GM12878 (cell line): Measurements from ENCODE around the gene CFAP53. TPM values are rescaled to one million over a fixed set of nuclear protein-coding genes. Genes with fewer than 3 reads are reported as not detected.
A peak's percentile ranks its signal among the peaks of the same experiment; 100 is the strongest.

ENCODE experiments used
- ATAC-seq: fragments of 200-7000 bp; cut with Tn5 transposase; 3 replicates; pipeline ENCODE4 v1.9.1; 2020; ENCODE audit warnings: mild to moderate bottlenecking, moderate library complexity
- Bru-seq: library from RNA; stranded (reverse); fragments of 400-500 nt; gene quantifications from one replicate; lab custom pipeline; 2021; lab: Mats Ljungman, UMichigan
- BruChase-seq, 2 experiments: library from RNA; stranded (reverse); fragments of 400-500 nt; gene quantifications; one replicate each; lab custom pipeline; 2021; lab: Mats Ljungman, UMichigan
- BruUV-seq: library from RNA; stranded (reverse); fragments of 400-500 nt; replicated peaks from 2 replicates; lab custom pipeline; 2021; lab: Mats Ljungman, UMichigan
- CTCF ChIA-PET: fragments of 300-600 bp; sonication (Branson Sonifier 250); formaldehyde crosslinking; extraction: SDS; loops from one replicate; lab custom pipeline; 2021; ENCODE audit warnings: inconsistent platforms; lab: Yijun Ruan, JAX
- POLR2A ChIA-PET: fragments of 350-600 bp; formaldehyde crosslinking; extraction: SDS; loops from one replicate; lab custom pipeline; 2021; ENCODE audit warnings: inconsistent platforms; lab: Charles Lee
- RAD21 ChIA-PET: fragments of 300-600 bp; sonication (Branson Sonifier 250); formaldehyde crosslinking; loops from one replicate; lab custom pipeline; 2023; ENCODE audit warnings: antibody characterized with exemption; ENCODE audit not compliant: unreplicated experiment; lab: Charles Lee
- SMC1A ChIA-PET: fragments of 300-600 bp; sonication (Branson Sonifier 250); formaldehyde crosslinking; loops from one replicate; lab custom pipeline; 2023; ENCODE audit not compliant: unreplicated experiment, uncharacterized antibody; lab: Charles Lee
- DNase-seq: peaks from one replicate; pipeline ENCODE4 v3.0.0-alpha.2; 2011; ENCODE audit warnings: low read depth, low spot score
- FAIRE-seq: peaks from 3 replicates; lab custom pipeline; 2011; peaks lifted over from hg19 to GRCh38; lab: Jason Lieb, UNC
- H2AFZ ChIP-seq: 2 replicates; pipeline ENCODE4 v1.6.0; 2011; ENCODE audit warnings: low read depth, low read length, control low read depth; ENCODE audit not compliant: control insufficient read depth
- H3K27ac ChIP-seq: 2 replicates; pipeline ENCODE4 v1.5.1; 2011; ENCODE audit warnings: control low read depth; ENCODE audit not compliant: control insufficient read depth, insufficient read depth
- H3K27me3 ChIP-seq, 2 experiments: replicated peaks in 1 of 2; 2 replicates each; pipeline versions ENCODE4 v1.6.0 to v1.6.1; 2011; ENCODE audit warnings: low read length in 1 of 2; ENCODE audit not compliant: control insufficient read depth in 2 of 2, insufficient read depth in 2 of 2
- H3K36me3 ChIP-seq, 2 experiments: 2 replicates each; pipeline ENCODE4 v1.5.1; 2011; ENCODE audit warnings: low read length in 1 of 2; ENCODE audit not compliant: control insufficient read depth in 2 of 2, insufficient read depth in 2 of 2
- H3K4me1 ChIP-seq: 2 replicates; pipeline ENCODE4 v1.6.1; 2011; ENCODE audit warnings: mild to moderate bottlenecking, low read length, moderate library complexity, mixed read lengths; ENCODE audit not compliant: control insufficient read depth, insufficient read depth
- H3K4me2 ChIP-seq: 2 replicates; pipeline ENCODE4 v1.6.0; 2011; ENCODE audit warnings: control low read depth; ENCODE audit not compliant: control insufficient read depth, insufficient read depth
- H3K4me3 ChIP-seq: fragments of 200-600 bp; sonication (generic); 2 replicates; pipeline ENCODE4 v1.5.1; 2016
- H3K79me2 ChIP-seq: 2 replicates; pipeline ENCODE4 v1.6.0; 2011; ENCODE audit warnings: low read length; ENCODE audit not compliant: control insufficient read depth, insufficient read depth
- H3K9ac ChIP-seq: 2 replicates; pipeline ENCODE4 v1.8.0; 2011; ENCODE audit warnings: low read length, control low read depth, mixed read lengths; ENCODE audit not compliant: control insufficient read depth, insufficient read depth
- H3K9me3 ChIP-seq: replicated peaks from 3 replicates; pipeline ENCODE4 v1.5.1; 2011; ENCODE audit warnings: mild to moderate bottlenecking, low read length; ENCODE audit not compliant: control insufficient read depth, insufficient read depth
- H4K20me1 ChIP-seq: 2 replicates; pipeline ENCODE4 v1.6.0; 2011; ENCODE audit not compliant: control insufficient read depth, insufficient read depth
- ATF3 ChIP-seq: IDR thresholded peaks from 2 replicates; pipeline ENCODE4 v1.6.1; 2011; ENCODE audit warnings: low read depth, mild to moderate bottlenecking, low read length, moderate library complexity, borderline replicate concordance; ENCODE audit errors: extremely low read depth
- BHLHE40 ChIP-seq, 2 experiments: fragments of 450-650 bp in 1 of 2; IDR thresholded peaks; 2 replicates each; pipeline ENCODE4 v1.6.1; 2011 to 2017; ENCODE audit warnings: low read depth in 2 of 2, borderline replicate concordance in 1 of 2, improper control_type of control experiment in 1 of 2, low read length in 1 of 2, mild to moderate bottlenecking in 1 of 2
- ETV6 ChIP-seq, 2 experiments: fragments of 450-650 bp in 1 of 2; IDR thresholded peaks in 1 of 2; conservative IDR thresholded peaks in 1 of 2; 2 replicates each; pipeline ENCODE4 v1.6.1; 2014; ENCODE audit warnings: antibody characterized with exemption in 1 of 2, borderline replicate concordance in 1 of 2, low read depth in 1 of 2, mild to moderate bottlenecking in 1 of 2, moderate library complexity in 1 of 2
- MEF2A ChIP-seq: IDR thresholded peaks from 2 replicates; pipeline ENCODE4 v1.6.1; 2011; ENCODE audit warnings: low read depth, mild to moderate bottlenecking, low read length, moderate library complexity; ENCODE audit not compliant: insufficient read depth
- PAX8 ChIP-seq: fragments of 450-650 bp; IDR thresholded peaks from 2 replicates; pipeline ENCODE4 v1.6.1; 2017; ENCODE audit warnings: mild to moderate bottlenecking, moderate library complexity
- PML ChIP-seq: IDR thresholded peaks from 2 replicates; pipeline ENCODE4 v1.6.1; 2012; ENCODE audit warnings: low read length, inconsistent platforms
- RAD51 ChIP-seq: fragments of 450-650 bp; IDR thresholded peaks from 2 replicates; pipeline ENCODE4 v1.6.1; 2016; ENCODE audit warnings: moderate library complexity, mild to moderate bottlenecking, inconsistent platforms
- RBBP5 ChIP-seq: fragments of 200-600 bp; sonication (generic); conservative IDR thresholded peaks from 2 replicates; pipeline ENCODE4 v1.6.1; 2016
- RUNX3 ChIP-seq: IDR thresholded peaks from 2 replicates; pipeline ENCODE4 v1.6.1; 2012; ENCODE audit warnings: low read length, inconsistent platforms
- TCF7 ChIP-seq: IDR thresholded peaks from 2 replicates; pipeline ENCODE4 v1.6.1; 2014; ENCODE audit warnings: antibody characterized with exemption, borderline replicate concordance
- YY1 ChIP-seq: IDR thresholded peaks from 2 replicates; pipeline ENCODE4 v1.6.1; 2011; ENCODE audit warnings: low read depth, mild to moderate bottlenecking, low read length
- ZBTB11 ChIP-seq: fragments of 450-650 bp; formaldehyde crosslinking; IDR thresholded peaks from 2 replicates; pipeline ENCODE4 v1.5.0; 2022; ENCODE audit warnings: mild to moderate bottlenecking, missing genetic modification characterization
- ZNF217 ChIP-seq: fragments of 450-650 bp; IDR thresholded peaks from 2 replicates; pipeline ENCODE4 v1.6.1; 2017; ENCODE audit warnings: antibody characterized with exemption, mild to moderate bottlenecking
- ZSCAN29 ChIP-seq: fragments of 450-650 bp; IDR thresholded peaks from 2 replicates; pipeline ENCODE4 v1.6.1; 2017; ENCODE audit warnings: mild to moderate bottlenecking, moderate library complexity
- WGBS: methylation state at CpG from one replicate; pipeline ENCODE4 v1.1.6; 2016; ENCODE audit warnings: low lambda C conversion rate; ENCODE audit not compliant: insufficient replicate concordance, insufficient coverage; ENCODE audit errors: missing lambda C conversion rate; 5-methylcytosine and 5-hydroxymethylcytosine counted together
- in situ Hi-C: fragments of 300-500 bp; cut with MboI; formaldehyde crosslinking; loops from 9 replicates; pipeline ENCODE4 v1.14.3; 2018; ENCODE audit warnings: mixed read lengths
- intact Hi-C: fragments of 100-400 bp; cut with micrococcal nuclease; formaldehyde crosslinking; loops from one replicate; pipeline ENCODE4 v1.14.2; 2022; ENCODE audit not compliant: unreplicated experiment
- long read RNA-seq, 2 experiments: library from polyadenylated mRNA; unstranded; transcript quantifications; one replicate each; pipeline ENCODE4 v2.0.0, GENCODE V29; 2019 to 2020
- polyA minus RNA-seq, 3 experiments: library from RNA; depleted of rRNA, polyadenylated mRNA; stranded (reverse); fragments of >200 nt; gene quantifications; 2 replicates each; pipeline ENCODE4 v1.2.3, GENCODE V29; 2011
- polyA plus RNA-seq, 11 experiments: library from polyadenylated mRNA; depleted of rRNA in 4 of 11; unstranded in 6 of 11; stranded (reverse) in 5 of 11; fragments of >200 nt; fragmentation: Nextera tagmentation in 4 of 11; fragmentation: Illumina TruSeq in 1 of 11; extraction: Ambion mirVana in 4 of 11; extraction: Trizol in 1 of 11; gene quantifications; 1 replicate in 1 of 11; 2 replicates in 10 of 11; pipeline versions ENCODE4 v1.2.1 to v1.2.3, GENCODE V29; 2011 to 2016; ENCODE audit warnings: inconsistent platforms in 2 of 11, missing spikeins in 2 of 11, low read depth in 1 of 11
- total RNA-seq, 4 experiments: library from RNA; depleted of rRNA in 3 of 4; stranded (reverse); fragments of >200 nt in 3 of 4; fragmentation: Illumina TruSeq in 1 of 4; extraction: Trizol in 1 of 4; gene quantifications; 2 replicates each; pipeline versions ENCODE4 v1.2.1 to v1.2.3, GENCODE V29; 2013 to 2021
- TF ChIP-seq, protein P1 (sequence below): fragments of 450-650 bp; IDR thresholded peaks from 2 replicates; pipeline ENCODE4 v1.6.1; 2016; ENCODE audit warnings: mild to moderate bottlenecking

The CFAP53 gene
- 1.3 TPM in 2 replicates for total RNA-seq (2013; cell fraction: nucleolus; rRNA removed)
- not detected in 2 replicates for total RNA-seq (2014; rRNA removed)
- total RNA-seq (2014; rRNA removed; fragmentation: Illumina TruSeq; extraction: Trizol): 0.09 TPM in 2 replicates
- total RNA-seq (2021): 0.26 TPM in 1 of 2 replicates, not detected in the other
- polyA plus RNA-seq (2011; ENCODE audit: low read depth): not detected
- polyA plus RNA-seq (2011; rRNA removed): 0.30 and 0.48 TPM in 2 replicates
- 0.12 and 0.13 TPM in 2 replicates for polyA plus RNA-seq (2011; cell fraction: cytosol; rRNA removed)
- 0.41 and 0.69 TPM in 2 replicates for polyA plus RNA-seq (2011; cell fraction: nucleus; rRNA removed)
- 0.08 and 0.24 TPM in 2 replicates for polyA plus RNA-seq (2012)
- 0.12 TPM in 1 of 2 replicates, not detected in the other for polyA plus RNA-seq (2014; fragmentation: Illumina TruSeq; extraction: Trizol)
- under 1 TPM; 0.05 to 0.06 TPM for polyA plus RNA-seq (2014; fragmentation: Nextera tagmentation; extraction: Ambion mirVana)
- polyA plus RNA-seq (2014; rRNA removed): 0.13 TPM in 1 of 2 replicates, not detected in the other
- under 1 TPM; 0.10 to 0.31 TPM for polyA plus RNA-seq (2016; fragmentation: Nextera tagmentation; extraction: Ambion mirVana)
- polyA minus RNA-seq (2011; rRNA and poly(A)+ RNA removed): 0.10 and 0.22 TPM in 2 replicates
- not detected in 2 replicates for polyA minus RNA-seq (2011; cell fraction: cytosol; rRNA and poly(A)+ RNA removed)
- polyA minus RNA-seq (2011; cell fraction: nucleus; rRNA and poly(A)+ RNA removed): 0.19 and 0.24 TPM in 2 replicates
- percentile 40 among the genes with signal in this experiment for Bru-seq, nascent RNA
- percentile 47 among the genes with signal in this experiment for BruChase-seq, experiment 1, labeled RNA remaining after a 6-hour chase
- BruChase-seq, experiment 2, labeled RNA remaining after a 2-hour chase: percentile 42 among the genes with signal in this experiment
- long read RNA-seq, experiment 1: 0 reads
- long read RNA-seq, experiment 2: 0 reads

DNA sequence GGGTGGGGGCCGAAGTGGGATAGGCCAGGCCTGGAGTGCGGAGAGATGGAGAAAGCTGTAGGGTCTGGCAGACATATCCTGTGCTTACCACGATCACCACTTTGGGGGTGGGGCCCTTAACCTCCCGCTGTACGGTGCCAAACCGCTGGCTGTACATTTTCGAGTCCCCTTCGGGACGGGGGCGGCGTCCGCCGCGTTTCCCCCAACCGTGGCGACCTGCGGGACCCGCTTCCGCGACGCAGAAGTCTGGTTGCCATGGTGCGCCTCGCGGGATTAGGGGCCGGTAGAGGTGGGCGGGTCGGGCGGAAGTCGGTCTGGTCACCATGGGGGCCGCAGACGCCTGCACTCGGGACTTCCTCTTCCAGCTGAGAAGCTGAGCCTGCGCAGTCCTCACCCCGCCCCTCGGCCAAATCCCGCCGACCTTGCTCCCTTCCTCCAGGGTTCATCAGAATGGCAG lies at the start of gene CFAP53:
Gene CFAP53, minus strand, starts transcription at position 248 of the 457 bp plus-strand sequence. Its CDS starts 91 bp downstream, at position 157.
- BruUV-seq: no TSS peak
- in situ Hi-C loops (loop anchor here (10.0 kb wide), 1 partner anchor 771 kb away; the partner anchor contains the start of gene RPL17), intact Hi-C loops (loop anchor here (2.0 to 5.0 kb wide), 4 partner anchors 15 to 259 kb away; partner anchors contain the start of gene MBD1)
- ChIA-PET POLR2A (interaction anchor here (0.7 to 1.8 kb wide), 5 partner anchors 15 to 108 kb away, joined by 3 to 8 read pairs (median 4); partner anchors contain the start of genes MBD1 and SKA1), RAD21 (interaction anchor here (0.8 to 4.6 kb wide), 6 partner anchors 15 to 93 kb away, joined by 3 to 51 read pairs (median 3); partner anchors contain the start of gene MBD1), SMC1A (interaction anchor here (0.9 to 6.5 kb wide), 10 partner anchors 12 to 299 kb away, joined by 3 to 85 read pairs (median 4); partner anchors contain the start of gene MBD1), CTCF (interaction anchor here (1.0 to 6.6 kb wide), 6 partner anchors 12 to 239 kb away, joined by 3 to 101 read pairs (median 12); partner anchors contain the start of gene MBD1)
- ATAC-seq: peak; percentile 90
- Histone ChIP-seq H3K79me2 (no peaks in the 10 kb centered on the region), H3K9me3 (no peaks in the 10 kb centered on the region), H3K36me3 (peaks cover 2 to 10% of the 10 kb centered on the region in 2 experiments), H3K27ac (peak within 1 kb of the TSS; percentile 83), H3K4me3 (peak within 1 kb of the TSS; percentile 63), H3K4me2 (peak within 1 kb of the TSS; percentile 44), H4K20me1 (no peaks in the 10 kb centered on the region), H3K4me1 (peaks cover 22% of the 10 kb centered on the region), H3K27me3 (no peaks in the 10 kb centered on the region; a peak in 1 of 4 replicates), H2AFZ (peak within 1 kb of the TSS; percentile 85), H3K9ac (peak within 1 kb of the TSS; percentile 12; the same call in 1 of the 2 replicates)
- DNase-seq: peak; percentile 57
- peak; percentile 85 for FAIRE-seq
- WGBS: 1% methylated on average over 35 of the region's 37 CpGs
- TF ChIP-seq PML (no peak), ZNF217 (no peak), ZSCAN29 (no peak), ATF3 (no peak), ETV6 (conservative IDR thresholded peaks at IDR 0.05 in 1 of 2, IDR thresholded peaks at IDR 0.05 in 1 of 2; ENCODE audit: borderline replicate concordance in 1 of 2, low read depth in 1 of 2) (no peak), ZBTB11 (CRISPR knock-in tag) (no peak), TCF7 (no peak), RAD51 (no peak), RUNX3 (peak; percentile 60), PAX8 (no peak), YY1 (peak; percentile 72; the same call in 1 of the 2 replicates), BHLHE40 (IDR thresholded peaks at IDR 0.05; ENCODE audit: borderline replicate concordance in 1 of 2, low read depth in 2 of 2, low read length in 1 of 2) (peak; percentile 26 to 64; a peak in 1 of 4 replicates), MEF2A (no peak), RBBP5 (no peak)
- TF ChIP-seq, protein P1, sequence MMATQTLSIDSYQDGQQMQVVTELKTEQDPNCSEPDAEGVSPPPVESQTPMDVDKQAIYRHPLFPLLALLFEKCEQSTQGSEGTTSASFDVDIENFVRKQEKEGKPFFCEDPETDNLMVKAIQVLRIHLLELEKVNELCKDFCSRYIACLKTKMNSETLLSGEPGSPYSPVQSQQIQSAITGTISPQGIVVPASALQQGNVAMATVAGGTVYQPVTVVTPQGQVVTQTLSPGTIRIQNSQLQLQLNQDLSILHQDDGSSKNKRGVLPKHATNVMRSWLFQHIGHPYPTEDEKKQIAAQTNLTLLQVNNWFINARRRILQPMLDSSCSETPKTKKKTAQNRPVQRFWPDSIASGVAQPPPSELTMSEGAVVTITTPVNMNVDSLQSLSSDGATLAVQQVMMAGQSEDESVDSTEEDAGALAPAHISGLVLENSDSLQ: no peak
